ENCODE measurements around the gene EDC3.
"Not testable (repeated sequence)": the region's sequence is repeated elsewhere in the genome, so short reads cannot be mapped to it uniquely, and the experiment has no call there.

The EDC3 gene, protein sequence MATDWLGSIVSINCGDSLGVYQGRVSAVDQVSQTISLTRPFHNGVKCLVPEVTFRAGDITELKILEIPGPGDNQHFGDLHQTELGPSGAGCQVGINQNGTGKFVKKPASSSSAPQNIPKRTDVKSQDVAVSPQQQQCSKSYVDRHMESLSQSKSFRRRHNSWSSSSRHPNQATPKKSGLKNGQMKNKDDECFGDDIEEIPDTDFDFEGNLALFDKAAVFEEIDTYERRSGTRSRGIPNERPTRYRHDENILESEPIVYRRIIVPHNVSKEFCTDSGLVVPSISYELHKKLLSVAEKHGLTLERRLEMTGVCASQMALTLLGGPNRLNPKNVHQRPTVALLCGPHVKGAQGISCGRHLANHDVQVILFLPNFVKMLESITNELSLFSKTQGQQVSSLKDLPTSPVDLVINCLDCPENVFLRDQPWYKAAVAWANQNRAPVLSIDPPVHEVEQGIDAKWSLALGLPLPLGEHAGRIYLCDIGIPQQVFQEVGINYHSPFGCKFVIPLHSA

GRCh38 chr15:74695597-74696397 lies at the start of gene EDC3:
TSS of gene EDC3 (minus strand) at chr15:74696024. CDS start at chr15:74675124, 20,900 bp downstream.
- DNase-seq, result peak; percentile 89 to 90

GRCh38 chr15:74742422-74742821 lies 46.6 kb upstream of the EDC3 start:
- no peak for DNase-seq

DNA sequence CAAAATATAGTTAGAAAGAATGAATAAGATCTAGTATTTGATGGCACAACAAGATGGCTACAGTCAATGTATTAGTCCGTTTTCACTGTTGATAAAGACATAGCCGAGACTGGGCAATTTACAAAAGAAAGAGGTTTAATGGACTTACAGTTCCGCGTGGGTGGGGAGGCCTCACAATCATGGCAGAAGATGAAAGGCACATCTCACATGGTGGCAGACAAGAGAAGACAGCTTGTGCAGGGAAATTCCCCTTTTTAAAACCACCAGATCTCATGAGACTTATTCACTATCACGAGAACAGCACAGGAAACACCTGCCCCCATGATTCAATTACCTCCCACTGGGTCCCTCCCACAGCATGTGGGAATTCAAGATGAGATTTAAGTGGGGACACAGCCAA lies 42.4 kb upstream of the EDC3 start:
- DNase-seq, result not testable (repeated sequence)

DNA sequence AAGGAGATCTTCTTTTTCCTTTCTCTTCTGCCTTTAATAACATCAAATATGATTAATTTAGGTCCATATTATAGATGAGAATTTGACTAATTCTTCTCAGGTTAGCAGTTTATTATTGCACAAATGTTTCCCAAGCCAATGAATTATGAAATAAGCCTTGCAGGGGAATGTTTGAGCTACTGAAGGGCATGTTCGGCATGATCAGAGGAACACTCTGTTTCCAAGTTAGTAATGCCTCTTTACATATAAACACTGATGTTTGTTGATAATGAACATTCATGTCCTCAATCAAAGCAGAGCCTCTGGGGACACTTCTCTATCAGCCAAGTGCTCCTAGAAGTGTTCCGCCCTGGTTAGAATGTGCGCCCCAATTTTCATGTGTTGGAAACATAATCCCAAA lies 39.5 kb upstream of the EDC3 start:
- no peak for DNase-seq

GRCh38 chr15:74733269-74733668 lies 37.4 kb upstream of the EDC3 start:
- DNase-seq, result no peak

GRCh38 chr15:74732846-74733245 lies 37.0 kb upstream of the EDC3 start:
- no peak for DNase-seq

GRCh38 chr15:74730619-74731316 lies 34.9 kb upstream of the EDC3 start:
- DNase-seq, result no peak

- DNase-seq, result not testable (repeated sequence)
These were observed 33.5 kb upstream of the EDC3 start for GRCh38 chr15:74729372-74729771.

DNA sequence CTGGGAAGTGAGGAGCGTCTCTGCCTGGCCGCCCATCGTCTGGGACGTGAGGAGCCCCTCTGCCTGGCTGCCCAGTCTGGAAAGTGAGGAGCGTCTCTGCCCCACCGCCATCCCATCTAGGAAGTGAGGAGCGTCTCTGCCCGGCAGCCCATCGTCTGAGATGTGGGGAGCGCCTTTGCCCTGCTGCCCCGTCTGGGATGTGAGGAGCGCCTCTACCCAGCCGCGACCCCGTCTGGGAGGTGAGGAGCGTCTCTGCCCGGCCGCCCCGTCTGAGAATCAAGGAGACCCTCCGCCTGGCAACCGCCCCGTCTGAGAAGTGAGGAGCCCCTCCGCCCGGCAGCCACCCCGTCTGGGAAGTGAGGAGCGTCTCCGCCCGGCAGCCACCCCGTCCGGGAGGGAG lies 32.9 kb upstream of the EDC3 start:
- not testable (repeated sequence) for DNase-seq

DNA sequence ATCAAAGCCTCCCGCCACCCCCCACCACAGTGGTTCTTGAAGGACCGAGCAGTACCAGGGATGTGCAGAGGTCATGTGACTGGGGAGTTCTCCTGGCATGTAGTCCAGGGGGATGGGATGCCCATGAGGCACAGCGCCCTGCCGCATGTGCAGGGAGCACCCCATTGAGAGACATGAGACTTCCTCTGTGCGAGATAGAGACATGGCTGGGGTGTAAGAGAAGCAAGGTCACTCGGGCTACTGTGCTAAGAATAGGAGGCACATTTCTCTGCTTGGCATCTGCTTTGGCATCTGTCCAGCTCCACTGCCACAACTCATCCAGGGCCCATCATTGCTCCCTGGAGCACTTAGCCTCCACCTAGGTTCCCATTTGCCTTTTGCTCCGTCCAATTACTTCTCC lies 31.9 kb upstream of the EDC3 start:
- no peak for DNase-seq

- no peak for DNase-seq
These were observed 30.9 kb upstream of the EDC3 start for GRCh38 chr15:74726774-74727164.

DNA sequence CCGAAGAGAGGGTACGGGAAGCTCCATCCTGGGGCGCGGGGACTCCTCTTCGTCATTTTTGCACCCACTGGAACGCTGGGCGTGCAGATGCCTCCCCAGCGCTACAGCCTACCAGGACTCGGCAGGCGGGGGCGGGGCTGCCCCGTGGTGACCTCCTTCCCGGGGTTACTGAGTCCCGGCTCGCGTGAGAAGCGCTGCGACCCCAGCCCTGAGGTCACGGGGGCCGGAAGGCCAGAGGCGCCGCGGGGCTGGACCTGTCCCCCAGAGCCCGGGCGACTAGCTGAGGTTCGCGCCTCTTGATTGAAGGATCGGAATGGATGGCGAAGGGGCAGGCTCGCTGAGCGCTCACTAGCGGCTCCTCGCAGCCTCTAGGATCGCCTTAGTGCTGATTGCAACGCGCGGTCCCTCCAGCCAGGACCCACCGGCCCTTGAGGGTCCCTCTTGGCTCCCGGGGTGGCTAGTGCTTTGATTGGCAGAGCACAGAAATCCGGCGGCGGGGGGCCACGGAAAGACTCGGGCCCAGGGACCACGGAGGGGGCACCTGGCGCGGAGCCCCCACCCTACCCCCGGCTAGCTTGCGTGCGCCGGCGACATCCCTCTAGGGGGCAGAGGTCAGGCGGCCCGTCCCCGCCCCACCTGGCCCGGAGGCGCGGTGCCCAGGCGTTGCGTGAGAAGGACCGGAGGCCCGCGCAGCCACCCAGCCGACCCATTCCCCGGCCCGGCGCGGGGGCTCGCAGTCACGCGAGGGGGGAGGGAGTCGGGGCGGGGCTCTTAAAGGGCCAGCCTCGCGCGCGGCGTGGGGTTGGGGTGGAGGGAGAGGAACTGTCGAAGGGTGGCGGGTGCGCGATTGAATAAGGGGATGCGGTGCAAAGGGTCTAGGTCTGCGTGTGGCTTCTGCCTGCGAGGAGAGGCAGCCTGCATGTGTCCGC lies 30.3 kb upstream of the EDC3 start:
- peak; percentile 67 to 72 for DNase-seq

GRCh38 chr15:74725225-74725774 lies 29.5 kb upstream of the EDC3 start, which contains the start of gene CYP1A1:
TSS of gene CYP1A1 (minus strand) at chr15:74725528. CDS start at chr15:74723097, 2,431 bp downstream.
- peak; percentile 45 to 60 for DNase-seq

DNA sequence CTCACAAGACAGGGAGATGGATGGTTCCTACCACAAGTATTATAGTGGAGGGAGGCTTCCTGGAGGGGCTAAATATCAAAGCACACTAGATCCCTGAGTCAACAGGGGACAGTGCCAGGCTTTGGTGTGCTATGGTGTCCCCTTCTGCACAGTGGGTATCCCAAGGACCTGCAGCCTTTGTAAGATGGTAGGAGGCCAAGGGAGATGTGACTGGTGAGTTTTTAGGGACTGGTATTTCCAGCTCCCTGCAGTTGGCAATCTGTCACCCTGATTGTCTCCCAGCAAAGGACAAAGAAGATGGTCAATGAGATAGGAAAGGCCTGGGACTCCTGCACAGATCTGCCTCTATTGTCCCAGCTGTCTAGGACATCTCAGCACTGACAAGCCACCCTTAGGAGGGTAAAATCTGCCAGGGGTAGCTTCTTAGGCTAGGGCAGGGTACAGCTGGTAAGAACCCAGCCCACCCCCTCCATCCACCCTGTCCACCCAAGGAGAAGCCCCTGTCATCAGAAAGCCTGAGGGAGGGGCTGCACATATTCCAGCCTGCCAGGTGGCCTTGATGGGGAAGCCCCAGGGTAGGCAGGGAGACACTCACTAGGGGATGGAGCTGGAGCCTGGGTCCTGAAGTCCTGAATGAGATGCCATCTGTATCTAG lies 28.9 kb upstream of the EDC3 start:
- DNase-seq, result no peak

DNA sequence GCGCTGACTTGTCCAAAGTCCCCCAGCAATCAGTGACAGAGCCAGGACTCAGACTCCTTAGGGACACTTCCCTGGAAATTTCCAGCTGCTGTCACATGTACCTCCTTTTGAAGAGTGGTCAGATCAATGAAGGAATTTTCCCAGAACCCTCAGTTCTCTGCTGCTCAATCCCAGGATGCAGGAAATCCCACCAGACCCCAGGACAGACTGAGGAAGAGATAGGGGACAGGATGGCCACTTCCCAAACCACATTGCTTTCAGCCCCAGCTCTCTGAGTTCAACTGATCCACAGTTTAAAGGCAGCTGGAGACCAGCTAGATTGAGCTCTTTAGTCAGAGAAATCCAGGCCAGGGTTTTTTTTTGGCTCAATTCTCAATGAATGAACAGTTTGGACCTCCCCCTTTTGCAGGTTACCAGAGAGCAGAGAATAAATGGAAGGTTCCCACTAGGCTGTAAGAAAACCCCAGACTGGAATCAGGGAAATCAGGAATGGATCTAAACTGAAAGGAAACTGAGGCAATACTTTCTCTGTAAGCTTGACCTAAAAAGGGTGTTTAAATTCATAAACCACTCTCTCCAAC lies 28.0 kb upstream of the EDC3 start:
- DNase-seq, result no peak

- no peak for DNase-seq
These were observed 27.4 kb upstream of the EDC3 start for GRCh38 chr15:74723187-74723586.

DNA sequence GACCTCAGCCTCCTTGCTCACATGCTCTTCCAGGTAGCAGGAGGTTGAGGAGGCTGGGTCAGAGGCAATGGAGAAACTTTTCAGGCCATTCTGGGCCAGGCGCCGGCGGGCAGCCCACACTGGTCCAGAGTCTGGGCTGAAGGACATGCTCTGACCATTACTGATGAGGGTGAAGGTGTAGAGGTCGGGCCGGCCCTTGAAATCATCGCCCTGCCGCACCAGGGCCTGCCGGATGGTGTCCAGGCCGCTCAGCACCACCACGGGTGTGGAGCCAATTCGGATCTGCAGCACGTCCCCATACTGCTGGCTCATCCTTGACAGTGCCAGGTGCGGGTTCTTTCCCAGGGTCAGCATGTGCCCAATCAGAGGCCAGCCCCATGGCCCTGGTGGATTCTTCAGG lies 26.8 kb upstream of the EDC3 start:
- no peak for DNase-seq

- DNase-seq, result no peak
These were observed 20.8 kb upstream of the EDC3 start for GRCh38 chr15:74716651-74717050.

GRCh38 chr15:74712311-74712710 lies 16.5 kb upstream of the EDC3 start:
- no peak for DNase-seq

- no peak for DNase-seq
These were observed 14.7 kb upstream of the EDC3 start for GRCh38 chr15:74710319-74711094.
